GM18873 (cell line): ENCODE data around the gene GCK.
"Not testable (repeated sequence)": the region's sequence is repeated elsewhere in the genome, so short reads cannot be mapped to it uniquely, and the experiment has no call there.

Experiments used
- ATAC-seq: cut with Tn5 transposase; IDR thresholded peaks from one replicate; pipeline ENCODE4 v1.9.1; 2021; ENCODE audit warnings: mild to moderate bottlenecking, moderate library complexity, moderate number of reproducible peaks; ENCODE audit not compliant: unreplicated experiment, low FRiP score

The GCK gene

DNA sequence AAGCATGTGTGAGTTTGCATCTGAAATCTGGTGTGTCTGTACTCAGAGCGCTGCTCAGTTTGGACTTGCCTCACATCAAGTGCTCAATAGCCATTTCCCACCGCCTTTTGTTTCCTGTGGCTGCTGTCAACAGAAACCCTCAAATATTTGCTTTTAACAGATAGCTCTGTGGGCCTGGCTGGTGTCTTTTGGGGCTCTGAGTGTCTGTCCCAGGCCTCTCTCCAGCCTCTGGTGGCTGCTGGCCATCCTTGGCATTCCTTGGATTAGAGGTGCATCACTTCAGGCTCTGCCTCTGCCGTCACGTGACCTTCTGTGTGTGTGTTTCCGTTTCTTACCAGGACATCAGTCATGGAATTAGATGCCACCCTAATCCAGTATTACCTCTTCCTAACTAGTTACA, 20.9 kb upstream of the GCK start:
- ATAC-seq = no peak

DNA sequence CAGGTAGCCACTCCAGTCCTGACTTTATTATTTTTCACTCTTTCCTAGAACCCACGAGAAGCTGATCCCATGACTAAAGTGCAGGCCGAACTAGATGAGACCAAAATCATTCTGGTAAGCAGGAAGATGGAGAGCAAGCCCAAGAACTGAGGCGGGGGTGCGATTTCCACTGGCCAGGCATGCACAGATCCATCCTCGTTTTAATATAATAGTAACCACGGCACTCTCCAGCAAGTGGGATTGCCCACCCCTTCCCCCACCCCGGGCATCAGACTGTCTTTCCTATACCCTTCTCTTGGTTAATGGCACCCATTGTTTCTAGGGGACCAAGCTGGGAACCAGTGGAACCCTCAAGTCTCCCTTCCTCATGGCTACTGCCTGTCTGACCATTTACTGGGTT, 18.8 kb upstream of the GCK start:
- no peak for ATAC-seq

DNA sequence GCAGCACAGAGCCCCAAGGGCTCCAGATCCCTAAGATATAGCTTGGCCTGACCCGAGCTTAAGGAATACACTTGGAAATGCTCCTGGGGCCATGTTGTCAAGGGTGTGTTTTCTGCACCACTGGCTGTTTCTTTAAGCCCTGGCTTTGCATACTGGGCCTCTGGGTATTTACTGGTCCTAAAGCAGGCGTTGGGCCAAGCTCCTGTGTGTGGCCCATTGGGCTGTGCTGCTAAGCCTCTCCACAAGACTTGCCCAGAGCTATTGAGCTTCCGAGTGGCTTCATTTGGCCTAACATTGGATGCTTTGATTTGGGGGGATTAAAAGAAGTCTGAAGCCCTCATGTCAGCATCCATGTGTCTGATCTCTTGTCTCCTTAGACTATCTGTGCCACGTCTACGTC, 16.8 kb upstream of the GCK start:
- no peak for ATAC-seq

DNA sequence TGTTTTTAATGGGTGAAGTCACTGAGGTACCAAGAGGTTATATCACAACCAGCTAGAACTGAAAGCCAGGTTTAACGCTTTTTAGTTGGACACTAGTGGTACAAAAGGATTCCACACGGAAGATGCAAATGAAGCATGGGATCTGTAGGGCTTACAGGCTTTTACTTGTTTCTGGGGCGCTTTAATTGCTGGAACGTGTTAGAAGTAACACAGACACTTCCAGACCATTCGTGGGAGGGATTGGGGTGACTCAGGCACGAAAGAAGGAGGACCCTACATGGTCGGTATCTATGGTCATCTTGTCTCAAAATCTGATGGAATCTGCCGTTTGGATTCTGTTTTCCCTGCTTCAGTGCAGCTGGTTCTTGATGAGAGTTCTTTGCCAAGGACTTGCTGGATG, 12.6 kb upstream of the GCK start:
- ATAC-seq = no peak

DNA sequence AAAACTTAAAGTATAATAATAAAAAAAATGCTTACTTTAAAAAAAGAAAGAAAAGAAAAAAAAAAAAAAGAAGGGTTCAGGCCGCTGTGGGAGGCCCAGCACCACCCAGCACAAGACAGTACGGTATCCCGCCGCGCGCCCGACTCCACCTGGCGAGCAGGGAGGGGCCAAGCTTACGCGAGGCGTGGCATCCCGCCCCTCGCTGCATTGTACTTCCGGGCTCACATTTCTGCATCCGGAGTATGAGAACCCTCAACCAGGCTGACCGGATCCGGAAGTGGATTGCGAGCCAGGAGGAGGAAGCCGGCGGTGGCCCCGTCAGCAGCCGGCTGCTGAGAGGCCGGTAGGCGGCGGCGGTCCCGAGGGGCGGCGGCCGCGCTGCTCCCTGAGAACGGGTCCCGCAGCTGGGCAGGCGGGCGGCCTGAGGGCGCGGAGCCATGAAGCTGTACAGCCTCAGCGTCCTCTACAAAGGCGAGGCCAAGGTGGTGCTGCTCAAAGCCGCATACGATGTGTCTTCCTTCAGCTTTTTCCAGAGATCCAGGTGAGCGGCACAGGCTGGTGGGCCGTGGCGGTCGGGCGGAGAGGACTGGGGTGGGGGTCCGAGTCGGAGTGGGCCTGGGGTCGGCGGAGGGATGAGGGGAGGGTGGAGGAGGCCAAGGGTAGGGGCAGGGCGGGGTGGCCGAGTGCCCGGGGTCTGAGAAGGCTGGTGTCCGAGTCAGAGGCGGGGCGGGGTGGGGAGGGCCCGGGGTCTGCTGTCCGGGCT, 11.6 kb upstream of the GCK start, which contains the start of gene YKT6:
YKT6 (plus strand) TSS at position 280 of the 763 bp plus-strand sequence; CDS start at position 438, 158 bp downstream.
- peak; percentile 99 for ATAC-seq

GRCh38 chr7:44200163-44200562, 10.9 kb upstream of the GCK start:
- ATAC-seq = not testable (repeated sequence)

GRCh38 chr7:44197474-44197873, 8.2 kb upstream of the GCK start:
- ATAC-seq = no peak

GRCh38 chr7:44196450-44196872, 7.2 kb upstream of the GCK start:
- ATAC-seq = no peak

DNA sequence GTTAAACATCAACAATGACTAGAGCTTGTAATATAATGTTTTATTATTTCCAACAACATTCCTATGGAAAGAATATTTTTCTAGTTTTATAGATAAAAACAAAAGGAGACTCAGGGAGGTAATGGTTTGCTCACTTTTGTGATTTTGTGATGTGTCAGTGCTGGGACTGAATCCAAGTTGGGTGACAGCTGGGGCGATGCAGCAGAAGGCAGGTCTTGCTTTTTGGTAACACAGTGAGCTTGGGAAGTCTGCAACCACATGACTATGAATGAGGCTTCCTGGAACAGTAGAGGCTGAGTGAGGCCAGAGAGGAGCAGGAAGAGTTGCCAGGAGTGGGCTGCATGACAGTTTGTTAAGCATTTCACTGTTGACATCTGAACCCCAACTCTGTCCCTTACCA, 6.7 kb upstream of the GCK start:
- ATAC-seq = no peak

DNA sequence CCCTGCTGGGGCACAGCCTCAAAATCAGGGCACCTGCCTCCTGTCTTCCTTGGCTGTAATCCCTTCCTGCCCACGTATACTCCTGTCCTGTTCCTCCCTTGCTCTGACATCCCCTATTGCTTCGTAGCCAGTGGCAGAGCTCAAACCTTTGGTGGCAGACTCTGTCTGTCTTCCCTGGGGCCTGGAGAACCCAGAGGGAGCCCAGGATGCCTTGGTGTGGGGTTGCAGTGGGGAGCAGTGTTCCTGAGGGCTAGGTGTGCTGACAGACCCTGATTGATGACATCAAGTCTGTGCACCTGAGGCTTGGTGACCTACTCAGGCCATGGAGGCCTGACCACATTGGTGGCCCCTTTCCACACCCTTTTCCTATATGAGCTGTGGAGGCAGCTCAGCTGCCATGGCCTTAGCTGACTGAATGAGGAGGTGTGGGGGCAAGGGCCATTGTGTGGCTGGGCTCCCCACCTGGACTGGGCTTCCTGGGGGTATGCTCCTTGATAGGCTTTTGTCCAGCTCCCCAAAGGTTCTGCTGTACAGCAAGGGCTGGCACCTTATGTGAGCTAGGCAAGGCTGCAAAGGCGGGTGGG, 5.4 kb upstream of the GCK start:
- no peak for ATAC-seq

DNA sequence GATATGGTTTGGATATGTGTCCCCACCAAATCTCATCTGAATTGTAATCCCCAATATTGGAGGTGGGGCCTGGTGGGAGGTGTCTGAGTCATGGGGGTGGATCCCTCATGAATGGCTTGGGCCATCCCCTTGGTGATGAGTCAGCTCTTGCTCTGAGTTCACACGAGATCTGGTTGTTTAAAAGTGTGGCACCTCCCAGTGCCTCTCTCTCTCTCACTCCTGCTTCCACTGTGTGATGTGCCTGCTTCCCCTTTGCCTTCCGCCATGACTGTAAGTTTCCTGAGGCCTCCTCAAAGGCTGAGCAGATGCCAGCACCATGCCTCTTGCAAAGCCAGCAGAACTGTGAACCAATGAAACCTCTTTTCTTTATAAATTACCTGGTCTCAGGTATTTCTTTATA, 4.8 kb upstream of the GCK start:
- no peak for ATAC-seq

GRCh38 chr7:44193011-44193802, 4.0 kb upstream of the GCK start:
- no peak for ATAC-seq

GRCh38 chr7:44191171-44191570, 1.9 kb upstream of the GCK start:
- ATAC-seq = no peak

GRCh38 chr7:44189993-44190872, 994 bp upstream of the GCK start:
- no peak for ATAC-seq

DNA sequence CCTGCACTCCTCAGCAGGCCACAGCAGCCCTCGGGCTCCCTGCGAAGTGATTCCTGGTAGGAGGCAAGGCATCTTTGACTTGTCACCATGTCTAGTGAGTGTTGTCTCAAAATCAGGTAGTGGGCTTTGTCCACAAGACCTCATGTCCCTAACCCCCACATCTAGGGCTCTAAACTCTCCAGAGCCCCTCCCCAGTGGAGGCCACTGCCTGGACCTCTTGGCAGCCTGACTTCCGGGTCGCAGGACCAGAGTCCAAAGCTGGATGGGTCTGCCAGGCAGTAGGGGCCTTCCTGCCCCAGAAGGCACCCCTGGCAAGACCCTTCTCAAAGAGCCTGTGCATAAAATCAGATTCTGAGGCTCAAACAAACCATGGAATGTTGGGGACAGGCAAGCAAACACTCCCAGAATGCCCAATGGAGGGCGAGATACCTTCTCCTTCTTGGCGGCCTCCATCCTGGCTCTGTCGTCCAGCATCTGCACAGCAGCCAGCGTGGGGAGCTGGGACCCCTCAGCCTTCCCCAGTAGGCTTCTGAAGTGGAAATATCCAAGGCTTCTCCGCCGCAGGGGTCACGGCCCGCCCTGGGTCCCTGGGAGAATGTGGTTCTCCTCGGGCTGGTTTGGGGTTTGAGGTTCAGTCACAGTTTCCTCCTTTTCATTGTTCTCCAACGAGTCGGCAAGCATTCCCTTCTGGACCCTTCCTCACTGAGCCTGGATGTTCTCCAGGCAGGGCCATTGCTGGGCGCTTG, 586 bp downstream of the GCK start:
- no peak for ATAC-seq

GRCh38 chr7:44187636-44188416, 1.4 kb downstream of the GCK start:
- ATAC-seq = no peak

- no peak for ATAC-seq
Observed at GRCh38 chr7:44186736-44187135, 2.5 kb downstream of the GCK start.

DNA sequence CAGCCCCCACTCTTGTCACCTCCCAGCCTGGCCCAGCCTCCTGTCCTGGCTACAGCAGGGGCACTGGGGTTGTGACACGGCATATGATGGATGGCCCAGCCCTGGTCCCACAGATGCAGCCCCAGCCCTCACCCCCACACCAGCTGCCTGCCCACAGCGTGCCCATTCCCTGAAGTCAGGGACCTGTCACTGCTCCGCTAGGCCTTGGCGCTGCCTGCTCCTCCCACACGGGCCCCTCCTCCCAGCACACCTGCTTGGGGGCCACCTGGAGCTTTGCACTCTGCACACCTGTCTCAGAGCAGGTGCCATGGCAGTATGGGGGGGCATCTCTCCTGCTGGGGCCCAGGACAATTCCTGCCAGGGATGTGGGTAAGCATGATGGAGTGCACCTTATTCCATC, 3.5 kb downstream of the GCK start:
- ATAC-seq = no peak

DNA sequence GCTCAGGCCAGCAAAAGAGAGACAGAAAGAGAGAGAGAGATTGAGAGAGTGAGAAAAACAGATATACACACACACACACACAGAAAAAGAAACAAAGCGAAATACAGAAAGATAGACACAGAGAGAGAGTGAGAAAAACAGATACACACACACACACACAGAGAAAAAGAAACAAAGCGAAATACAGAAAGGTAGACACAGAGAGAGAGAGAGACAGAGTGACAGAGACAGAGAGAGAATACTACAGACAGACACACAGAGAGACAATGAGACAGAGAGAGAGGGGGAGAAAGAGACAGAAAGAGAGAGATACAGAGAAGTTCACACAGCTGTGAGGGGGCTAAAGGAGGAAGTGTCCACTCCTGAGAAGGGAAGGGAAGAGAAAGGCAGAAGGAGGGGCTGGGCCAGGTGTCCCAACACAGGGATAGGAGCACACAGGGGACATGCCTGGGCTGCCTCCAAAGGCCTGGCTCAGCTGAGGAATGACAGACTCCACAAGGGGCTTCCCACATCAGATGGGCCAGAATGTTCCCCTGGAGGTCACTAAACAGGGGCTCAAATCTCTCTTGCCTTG, 4.3 kb downstream of the GCK start:
- ATAC-seq = no peak
